T1000 (cell line): ENCODE results near the gene ALOX5.
"Not testable (repeated sequence)": the region's sequence is repeated elsewhere in the genome, so short reads cannot be mapped to it uniquely, and the experiment has no call there.

Experiments used
- DNase-seq: peaks from one replicate; lab custom pipeline; 2025; ENCODE audit warnings: mixed read lengths; lab: John Stamatoyannopoulos, UW

Gene ALOX5

GRCh38 chr10:45374350-45375052 is 485 bp downstream of the ALOX5 start:
- DNase-seq: no peak

GRCh38 chr10:45375101-45375500 is 1.1 kb downstream of the ALOX5 start:
- DNase-seq: no peak

- no peak for DNase-seq
These were observed 1.8 kb downstream of the ALOX5 start for GRCh38 chr10:45375716-45376231.

- DNase-seq: no peak
These were observed 2.4 kb downstream of the ALOX5 start for GRCh38 chr10:45376371-45376801.

- no peak for DNase-seq
These were observed 3.3 kb downstream of the ALOX5 start for GRCh38 chr10:45377321-45377720.

GRCh38 chr10:45377858-45378257 is 3.8 kb downstream of the ALOX5 start:
- no peak for DNase-seq

GRCh38 chr10:45378914-45379726 is 5.1 kb downstream of the ALOX5 start:
- DNase-seq: no peak

GRCh38 chr10:45379891-45380540 is 6.0 kb downstream of the ALOX5 start:
- DNase-seq: no peak

GRCh38 chr10:45380903-45381620 is 7.0 kb downstream of the ALOX5 start:
- no peak for DNase-seq

GRCh38 chr10:45382591-45382990 is 8.6 kb downstream of the ALOX5 start:
- DNase-seq: no peak

- no peak for DNase-seq
These were observed 9.8 kb downstream of the ALOX5 start for GRCh38 chr10:45383682-45384330.

GRCh38 chr10:45386657-45387056 is 12.6 kb downstream of the ALOX5 start:
- DNase-seq: no peak

- DNase-seq: no peak
These were observed 13.3 kb downstream of the ALOX5 start for GRCh38 chr10:45387096-45387893.

- not testable (repeated sequence) for DNase-seq
These were observed 15.7 kb downstream of the ALOX5 start for GRCh38 chr10:45389671-45390070.

GRCh38 chr10:45391636-45392035 is 17.6 kb downstream of the ALOX5 start:
- not testable (repeated sequence) for DNase-seq

- no peak for DNase-seq
These were observed 21.5 kb downstream of the ALOX5 start for GRCh38 chr10:45395554-45395953.

GRCh38 chr10:45398595-45398994 is 24.6 kb downstream of the ALOX5 start:
- DNase-seq: no peak

- no peak for DNase-seq
These were observed 25.1 kb downstream of the ALOX5 start for GRCh38 chr10:45399113-45399512.

GRCh38 chr10:45403151-45403550 is 29.1 kb downstream of the ALOX5 start:
- no peak for DNase-seq

GRCh38 chr10:45404087-45404769 is 30.2 kb downstream of the ALOX5 start:
- DNase-seq: no peak
